Measurements from ENCODE around the gene ROCK2. TPM values are rescaled to one million over a fixed set of nuclear protein-coding genes. Genes with fewer than 3 reads are reported as not detected.

ROCK2 gene
- total and polyA plus RNA-seq, 9 of the 15 experiments (the other 6 are each of a cell fraction or from before 2014, with no cell fraction given) = 4.9 to 30.6 (median 14.3) TPM

DNA sequence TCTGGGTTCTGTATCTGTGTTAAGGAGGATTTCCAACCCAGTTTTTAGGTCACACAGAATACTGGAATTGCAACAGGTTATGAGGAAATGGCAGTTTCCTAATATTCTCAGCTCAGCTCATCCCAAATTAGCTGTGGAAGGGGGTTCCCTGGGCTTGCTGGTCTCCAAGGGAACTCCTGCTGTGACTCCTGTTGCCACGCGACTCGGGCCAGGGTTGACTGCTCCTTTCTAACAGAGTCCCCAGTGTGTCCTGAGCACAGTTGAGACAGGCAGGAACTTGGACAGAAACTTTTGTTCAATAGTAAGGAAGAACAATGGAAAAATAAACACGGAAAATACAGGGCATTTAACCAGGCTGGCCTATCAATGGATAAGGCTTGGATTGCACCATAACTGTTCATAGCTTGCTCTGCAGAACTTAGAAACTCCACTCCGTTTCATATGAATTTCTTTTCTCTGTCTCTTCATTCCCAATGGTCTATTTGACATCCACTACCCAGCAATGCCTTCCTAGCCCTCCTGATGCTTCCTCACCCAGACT is 3.8 kb upstream of the ROCK2 start:
- peak; percentile 49 for TF ChIP-seq RFX1 (IDR thresholded peaks at IDR 0.05)
- TF ChIP-seq, protein P1, sequence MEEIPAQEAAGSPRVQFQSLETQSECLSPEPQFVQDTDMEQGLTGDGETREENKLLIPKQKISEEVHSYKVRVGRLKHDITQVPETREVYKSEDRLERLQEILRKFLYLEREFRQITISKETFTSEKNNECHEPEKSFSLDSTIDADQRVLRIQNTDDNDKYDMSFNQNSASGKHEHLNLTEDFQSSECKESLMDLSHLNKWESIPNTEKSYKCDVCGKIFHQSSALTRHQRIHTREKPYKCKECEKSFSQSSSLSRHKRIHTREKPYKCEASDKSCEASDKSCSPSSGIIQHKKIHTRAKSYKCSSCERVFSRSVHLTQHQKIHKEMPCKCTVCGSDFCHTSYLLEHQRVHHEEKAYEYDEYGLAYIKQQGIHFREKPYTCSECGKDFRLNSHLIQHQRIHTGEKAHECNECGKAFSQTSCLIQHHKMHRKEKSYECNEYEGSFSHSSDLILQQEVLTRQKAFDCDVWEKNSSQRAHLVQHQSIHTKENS (CRISPR knock-in tag; IDR thresholded peaks at IDR 0.05) = no peak
- H3K4me2 ChIP-seq (ENCODE audit: insufficient read depth, low read length) = no peak overlapping the region
- no peak overlapping the region for H3K27ac ChIP-seq (ENCODE audit: extremely low read depth, low read depth, low read length)

DNA sequence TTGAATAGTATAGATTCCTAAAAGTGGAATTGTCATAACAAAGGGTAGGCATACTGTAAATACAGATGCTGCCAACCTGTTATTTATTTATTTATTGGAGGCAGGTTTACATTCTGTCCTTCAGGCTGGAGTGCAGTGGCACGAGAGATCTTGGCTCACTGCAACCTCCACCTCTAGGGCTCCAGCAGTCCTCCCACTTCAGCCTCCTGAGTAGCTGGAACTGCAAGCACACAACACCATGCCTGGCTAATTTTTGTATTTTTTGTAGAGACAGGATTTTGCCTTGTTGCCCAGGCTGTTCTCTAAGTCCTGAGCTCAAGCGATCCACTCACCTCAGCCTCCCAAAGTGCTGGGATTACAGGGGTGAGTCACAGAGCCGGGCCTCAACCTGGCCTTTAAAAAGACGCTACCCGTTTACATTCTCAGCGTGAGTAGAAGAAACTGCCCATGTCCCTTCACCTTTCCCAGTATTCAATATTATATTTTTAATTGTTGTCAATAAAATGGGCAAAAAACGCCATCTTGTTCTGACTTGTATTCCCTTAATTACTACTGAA is 3.0 kb upstream of the ROCK2 start:
- H3K9ac ChIP-seq (ENCODE audit: insufficient read depth in 1 of 2, low read depth in 2 of 2, low read length in 2 of 2) = no peak overlapping the region

More for the DNA sequence above, 3.8 kb upstream of the ROCK2 start:
- intact Hi-C loops (cut with micrococcal nuclease) = no loop called here
- H3K4me1 ChIP-seq (replicated peaks in 1 of 2; ENCODE audit: control insufficient read depth in 2 of 2, insufficient read depth in 2 of 2, low read length in 2 of 2) = peaks cover 11 to 14% of the 10 kb centered on the region in 2 experiments
- H3K9me3 ChIP-seq (replicated peaks; ENCODE audit: control insufficient read depth, insufficient read depth, low read depth, low read length) = no peaks in the 10 kb centered on the region
- ATAC-seq (no peak), FAIRE-seq (peak; percentile 19), DNase-seq (ENCODE audit: extremely low read depth in 1 of 4, low spot score in 3 of 4) (no peak)
- H2AFZ ChIP-seq (ENCODE audit: low read depth, low read length) = peak overlapping the region; percentile 54; the same call in 1 of the 2 replicates
- no peaks in the 10 kb centered on the region for H3K36me3 ChIP-seq (ENCODE audit: control insufficient read depth, insufficient read depth, low read length)
- no peaks in the 10 kb centered on the region for H3K9me1 ChIP-seq (ENCODE audit: control insufficient read depth, insufficient read depth, low read length)
- H3K79me2 ChIP-seq (ENCODE audit: control insufficient read depth, insufficient read depth, low read length) = peaks cover 10% of the 10 kb centered on the region
- CTCF ChIA-PET (ENCODE audit: low intra/inter-chr PET ratio) = no interaction called here
- no peak overlapping the region for H3K4me3 ChIP-seq
- 0 out of 2 replicates have a peak, but pooled peaks cover 5% of the 10 kb centered on the region for H4K20me1 ChIP-seq (replicated peaks; ENCODE audit: control insufficient read depth, insufficient read depth, low read length)
- POLR2A ChIA-PET = no interaction called here
- BruUV-seq (replicated peaks) = no TSS peak
- in situ Hi-C loops (cut with MboI) = no loop called here
- no peaks in the 10 kb centered on the region for H3K27me3 ChIP-seq (ENCODE audit: control insufficient read depth in 2 of 2, insufficient read depth in 2 of 2, low read length in 2 of 2)
- WGBS (ENCODE audit: insufficient coverage, low coverage, missing lambda C conversion rate) = 47% methylated on average over 5 of the region's 5 CpGs
- H3K9ac ChIP-seq (ENCODE audit: insufficient read depth in 1 of 2, low read depth in 2 of 2, low read length in 2 of 2) = no peak overlapping the region

More for the DNA sequence above, 3.0 kb upstream of the ROCK2 start:
- Histone ChIP-seq H3K27ac (ENCODE audit: extremely low read depth, low read depth, low read length) (no peak overlapping the region), H3K27me3 (ENCODE audit: control insufficient read depth in 2 of 2, insufficient read depth in 2 of 2, low read length in 2 of 2) (no peaks in the 10 kb centered on the region), H4K20me1 (replicated peaks; ENCODE audit: control insufficient read depth, insufficient read depth, low read length) (peaks cover 13% of the 10 kb centered on the region), H3K4me1 (replicated peaks in 1 of 2; ENCODE audit: control insufficient read depth in 2 of 2, insufficient read depth in 2 of 2, low read length in 2 of 2) (peaks cover 11 to 14% of the 10 kb centered on the region in 2 experiments), H3K4me3 (no peak overlapping the region), H3K9me1 (ENCODE audit: control insufficient read depth, insufficient read depth, low read length) (no peaks in the 10 kb centered on the region), H3K36me3 (ENCODE audit: control insufficient read depth, insufficient read depth, low read length) (no peaks in the 10 kb centered on the region), H3K9me3 (replicated peaks; ENCODE audit: control insufficient read depth, insufficient read depth, low read depth, low read length) (no peaks in the 10 kb centered on the region), H3K4me2 (ENCODE audit: insufficient read depth, low read length) (no peak overlapping the region), H2AFZ (ENCODE audit: low read depth, low read length) (0 out of 2 replicates have a peak overlapping the region, but pooled peaks have one; percentile 14), H3K79me2 (ENCODE audit: control insufficient read depth, insufficient read depth, low read length) (peaks cover 18% of the 10 kb centered on the region)
- TF ChIP-seq, protein P2, sequence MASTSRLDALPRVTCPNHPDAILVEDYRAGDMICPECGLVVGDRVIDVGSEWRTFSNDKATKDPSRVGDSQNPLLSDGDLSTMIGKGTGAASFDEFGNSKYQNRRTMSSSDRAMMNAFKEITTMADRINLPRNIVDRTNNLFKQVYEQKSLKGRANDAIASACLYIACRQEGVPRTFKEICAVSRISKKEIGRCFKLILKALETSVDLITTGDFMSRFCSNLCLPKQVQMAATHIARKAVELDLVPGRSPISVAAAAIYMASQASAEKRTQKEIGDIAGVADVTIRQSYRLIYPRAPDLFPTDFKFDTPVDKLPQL (IDR thresholded peaks at IDR 0.05; ENCODE audit: extremely low read depth, insufficient read length) = no peak
- no peak for TF ChIP-seq FOXA1 (IDR thresholded peaks at IDR 0.05; ENCODE audit: borderline replicate concordance)
- TF ChIP-seq, protein P3, sequence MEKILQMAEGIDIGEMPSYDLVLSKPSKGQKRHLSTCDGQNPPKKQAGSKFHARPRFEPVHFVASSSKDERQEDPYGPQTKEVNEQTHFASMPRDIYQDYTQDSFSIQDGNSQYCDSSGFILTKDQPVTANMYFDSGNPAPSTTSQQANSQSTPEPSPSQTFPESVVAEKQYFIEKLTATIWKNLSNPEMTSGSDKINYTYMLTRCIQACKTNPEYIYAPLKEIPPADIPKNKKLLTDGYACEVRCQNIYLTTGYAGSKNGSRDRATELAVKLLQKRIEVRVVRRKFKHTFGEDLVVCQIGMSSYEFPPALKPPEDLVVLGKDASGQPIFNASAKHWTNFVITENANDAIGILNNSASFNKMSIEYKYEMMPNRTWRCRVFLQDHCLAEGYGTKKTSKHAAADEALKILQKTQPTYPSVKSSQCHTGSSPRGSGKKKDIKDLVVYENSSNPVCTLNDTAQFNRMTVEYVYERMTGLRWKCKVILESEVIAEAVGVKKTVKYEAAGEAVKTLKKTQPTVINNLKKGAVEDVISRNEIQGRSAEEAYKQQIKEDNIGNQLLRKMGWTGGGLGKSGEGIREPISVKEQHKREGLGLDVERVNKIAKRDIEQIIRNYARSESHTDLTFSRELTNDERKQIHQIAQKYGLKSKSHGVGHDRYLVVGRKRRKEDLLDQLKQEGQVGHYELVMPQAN (IDR thresholded peaks at IDR 0.05; ENCODE audit: borderline replicate concordance) = no peak
- intact Hi-C loops (cut with micrococcal nuclease) (no loop called here), in situ Hi-C loops (cut with MboI) (no loop called here)
- WGBS (ENCODE audit: insufficient coverage, low coverage, missing lambda C conversion rate) = 59% methylated on average over 7 of the region's 7 CpGs
- POLR2A ChIA-PET = no interaction called here
- DNase-seq (ENCODE audit: extremely low read depth in 1 of 4, low spot score in 3 of 4) (no peak), ATAC-seq (no peak), FAIRE-seq (no peak)
- BruUV-seq (replicated peaks) = no TSS peak
- CTCF ChIA-PET (ENCODE audit: low intra/inter-chr PET ratio) = no interaction called here
